Measurements from ENCODE around the gene RALGAPA2. TPM values are rescaled to one million over a fixed set of nuclear protein-coding genes. Genes with fewer than 3 reads are reported as not detected.

RALGAPA2 gene
- total and polyA plus RNA-seq, 2 of the 13 experiments (the other 11 are each of a cell fraction or from before 2014, with no cell fraction given): 13.8 to 17.7 TPM

DNA sequence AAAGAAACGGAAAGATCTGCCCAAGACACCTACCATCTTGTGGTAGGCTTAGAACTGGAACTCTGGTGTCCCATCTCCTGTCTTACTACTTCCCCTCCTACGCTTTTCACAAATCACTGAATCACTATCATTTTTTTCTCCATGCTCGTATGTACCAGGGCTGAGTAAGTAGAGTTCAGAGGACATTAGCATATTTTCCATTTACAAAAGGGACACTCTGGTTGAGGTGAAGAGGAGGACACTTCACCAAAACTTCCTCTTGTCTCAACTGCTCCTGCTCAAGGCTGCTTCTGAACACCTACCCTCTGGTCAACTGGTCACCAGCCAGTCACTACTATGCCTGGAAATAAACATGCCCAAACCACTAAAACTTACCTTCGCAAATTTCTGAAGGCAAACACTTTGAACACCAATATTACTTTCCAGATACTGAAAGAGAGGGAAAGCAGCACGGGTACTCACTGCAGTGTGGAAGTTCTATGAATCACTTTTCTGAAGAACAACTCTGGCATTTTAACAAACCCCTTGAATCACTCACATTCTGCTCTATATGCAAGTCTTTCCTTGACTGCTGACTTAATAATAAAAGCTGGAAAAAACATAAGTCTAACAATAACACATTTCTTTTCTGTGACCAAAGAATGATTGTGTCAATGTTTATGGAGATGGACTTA, 221.2 kb downstream of the RALGAPA2 start:
- Histone ChIP-seq H3K79me2 (ENCODE audit: insufficient read depth, low read length) (no peaks in the 10 kb centered on the region), H3K36me3 (replicated peaks in 1 of 2; ENCODE audit: control insufficient read depth in 1 of 2, insufficient read depth in 2 of 2, low read length in 2 of 2) (peaks cover 7 to 17% of the 10 kb centered on the region in 2 experiments; a peak in 4 of 5 replicates), H3K27me3 (ENCODE audit: control insufficient read depth in 1 of 2, insufficient read depth in 2 of 2, low read length in 2 of 2) (no peaks in the 10 kb centered on the region), H3K4me2 (ENCODE audit: low read depth, low read length) (no peak overlapping the region), H3K27ac (ENCODE audit: extremely low read length, insufficient read depth, low read length) (no peak overlapping the region), H3K9ac (ENCODE audit: insufficient read depth, low read depth, low read length) (no peak overlapping the region), H2AFZ (ENCODE audit: low read length) (no peak overlapping the region), H3K9me3 (ENCODE audit: low read length) (no peaks in the 10 kb centered on the region), H3K4me1 (ENCODE audit: insufficient read depth, low read length) (peaks cover 11% of the 10 kb centered on the region), H3K4me3 (replicated peaks in 1 of 3; ENCODE audit: insufficient read depth in 1 of 3, low read depth in 2 of 3, low read length in 3 of 3) (no peak overlapping the region), H4K20me1 (ENCODE audit: insufficient read depth, low read length) (no peaks in the 10 kb centered on the region)
- TF ChIP-seq CREB1 (IDR thresholded peaks at IDR 0.05) (no peak), CREB1 (CRISPR knock-in tag; IDR thresholded peaks at IDR 0.05) (no peak), ZNF207 (IDR thresholded peaks at IDR 0.05; ENCODE audit: borderline replicate concordance) (no peak), HDAC1 (CRISPR knock-in tag; IDR thresholded peaks at IDR 0.05) (no peak), ZNF776 (CRISPR knock-in tag; IDR thresholded peaks at IDR 0.05) (no peak)
- TF ChIP-seq, protein P1, sequence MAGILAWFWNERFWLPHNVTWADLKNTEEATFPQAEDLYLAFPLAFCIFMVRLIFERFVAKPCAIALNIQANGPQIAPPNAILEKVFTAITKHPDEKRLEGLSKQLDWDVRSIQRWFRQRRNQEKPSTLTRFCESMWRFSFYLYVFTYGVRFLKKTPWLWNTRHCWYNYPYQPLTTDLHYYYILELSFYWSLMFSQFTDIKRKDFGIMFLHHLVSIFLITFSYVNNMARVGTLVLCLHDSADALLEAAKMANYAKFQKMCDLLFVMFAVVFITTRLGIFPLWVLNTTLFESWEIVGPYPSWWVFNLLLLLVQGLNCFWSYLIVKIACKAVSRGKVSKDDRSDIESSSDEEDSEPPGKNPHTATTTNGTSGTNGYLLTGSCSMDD (CRISPR knock-in tag; IDR thresholded peaks at IDR 0.05): no peak
- TF ChIP-seq, protein P2, sequence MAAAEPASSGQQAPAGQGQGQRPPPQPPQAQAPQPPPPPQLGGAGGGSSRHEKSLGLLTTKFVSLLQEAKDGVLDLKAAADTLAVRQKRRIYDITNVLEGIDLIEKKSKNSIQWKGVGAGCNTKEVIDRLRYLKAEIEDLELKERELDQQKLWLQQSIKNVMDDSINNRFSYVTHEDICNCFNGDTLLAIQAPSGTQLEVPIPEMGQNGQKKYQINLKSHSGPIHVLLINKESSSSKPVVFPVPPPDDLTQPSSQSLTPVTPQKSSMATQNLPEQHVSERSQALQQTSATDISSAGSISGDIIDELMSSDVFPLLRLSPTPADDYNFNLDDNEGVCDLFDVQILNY (CRISPR knock-in tag; conservative IDR thresholded peaks at IDR 0.05): no peak
- TF ChIP-seq, protein P3, sequence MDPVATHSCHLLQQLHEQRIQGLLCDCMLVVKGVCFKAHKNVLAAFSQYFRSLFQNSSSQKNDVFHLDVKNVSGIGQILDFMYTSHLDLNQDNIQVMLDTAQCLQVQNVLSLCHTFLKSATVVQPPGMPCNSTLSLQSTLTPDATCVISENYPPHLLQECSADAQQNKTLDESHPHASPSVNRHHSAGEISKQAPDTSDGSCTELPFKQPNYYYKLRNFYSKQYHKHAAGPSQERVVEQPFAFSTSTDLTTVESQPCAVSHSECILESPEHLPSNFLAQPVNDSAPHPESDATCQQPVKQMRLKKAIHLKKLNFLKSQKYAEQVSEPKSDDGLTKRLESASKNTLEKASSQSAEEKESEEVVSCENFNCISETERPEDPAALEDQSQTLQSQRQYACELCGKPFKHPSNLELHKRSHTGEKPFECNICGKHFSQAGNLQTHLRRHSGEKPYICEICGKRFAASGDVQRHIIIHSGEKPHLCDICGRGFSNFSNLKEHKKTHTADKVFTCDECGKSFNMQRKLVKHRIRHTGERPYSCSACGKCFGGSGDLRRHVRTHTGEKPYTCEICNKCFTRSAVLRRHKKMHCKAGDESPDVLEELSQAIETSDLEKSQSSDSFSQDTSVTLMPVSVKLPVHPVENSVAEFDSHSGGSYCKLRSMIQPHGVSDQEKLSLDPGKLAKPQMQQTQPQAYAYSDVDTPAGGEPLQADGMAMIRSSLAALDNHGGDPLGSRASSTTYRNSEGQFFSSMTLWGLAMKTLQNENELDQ (CRISPR knock-in tag; IDR thresholded peaks at IDR 0.05; ENCODE audit: borderline replicate concordance): no peak
- TF ChIP-seq, protein P4, sequence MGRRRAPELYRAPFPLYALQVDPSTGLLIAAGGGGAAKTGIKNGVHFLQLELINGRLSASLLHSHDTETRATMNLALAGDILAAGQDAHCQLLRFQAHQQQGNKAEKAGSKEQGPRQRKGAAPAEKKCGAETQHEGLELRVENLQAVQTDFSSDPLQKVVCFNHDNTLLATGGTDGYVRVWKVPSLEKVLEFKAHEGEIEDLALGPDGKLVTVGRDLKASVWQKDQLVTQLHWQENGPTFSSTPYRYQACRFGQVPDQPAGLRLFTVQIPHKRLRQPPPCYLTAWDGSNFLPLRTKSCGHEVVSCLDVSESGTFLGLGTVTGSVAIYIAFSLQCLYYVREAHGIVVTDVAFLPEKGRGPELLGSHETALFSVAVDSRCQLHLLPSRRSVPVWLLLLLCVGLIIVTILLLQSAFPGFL (CRISPR knock-in tag; IDR thresholded peaks at IDR 0.05): no peak
- TF ChIP-seq, protein P5, sequence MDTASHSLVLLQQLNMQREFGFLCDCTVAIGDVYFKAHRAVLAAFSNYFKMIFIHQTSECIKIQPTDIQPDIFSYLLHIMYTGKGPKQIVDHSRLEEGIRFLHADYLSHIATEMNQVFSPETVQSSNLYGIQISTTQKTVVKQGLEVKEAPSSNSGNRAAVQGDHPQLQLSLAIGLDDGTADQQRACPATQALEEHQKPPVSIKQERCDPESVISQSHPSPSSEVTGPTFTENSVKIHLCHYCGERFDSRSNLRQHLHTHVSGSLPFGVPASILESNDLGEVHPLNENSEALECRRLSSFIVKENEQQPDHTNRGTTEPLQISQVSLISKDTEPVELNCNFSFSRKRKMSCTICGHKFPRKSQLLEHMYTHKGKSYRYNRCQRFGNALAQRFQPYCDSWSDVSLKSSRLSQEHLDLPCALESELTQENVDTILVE (CRISPR knock-in tag; IDR thresholded peaks at IDR 0.05): no peak
- TF ChIP-seq, protein P6, sequence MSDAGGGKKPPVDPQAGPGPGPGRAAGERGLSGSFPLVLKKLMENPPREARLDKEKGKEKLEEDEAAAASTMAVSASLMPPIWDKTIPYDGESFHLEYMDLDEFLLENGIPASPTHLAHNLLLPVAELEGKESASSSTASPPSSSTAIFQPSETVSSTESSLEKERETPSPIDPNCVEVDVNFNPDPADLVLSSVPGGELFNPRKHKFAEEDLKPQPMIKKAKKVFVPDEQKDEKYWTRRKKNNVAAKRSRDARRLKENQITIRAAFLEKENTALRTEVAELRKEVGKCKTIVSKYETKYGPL (CRISPR knock-in tag; IDR thresholded peaks at IDR 0.05): no peak
- no TSS peak for BruUV-seq (replicated peaks)
- FAIRE-seq (no peak), ATAC-seq (no peak), DNase-seq (ENCODE audit: low spot score) (no peak)
- WGBS (ENCODE audit: low lambda C conversion rate): 96% methylated on average over 5 of the region's 5 CpGs
- ChIA-PET POLR2A (no interaction called here), CTCF (ENCODE audit: low intra/inter-chr PET ratio, low total read pairs) (no interaction called here)
- intact Hi-C loops (cut with micrococcal nuclease; ENCODE audit: unreplicated experiment): no loop called here
- in situ Hi-C loops (cut with HindIII; ENCODE audit: extremely low pct_ligation_motif_present, low pct_unique_long_range_greater_than_20kb): no loop called here

Data from HepG2 (cell line).